HEK293 (cell line): ENCODE results near the gene FSIP1.

Experiments
- CTCF ChIP-seq: fragments of 450-650 bp; formaldehyde crosslinking; IDR thresholded peaks from 2 replicates; pipeline ENCODE4 v1.5.1; 2016; ENCODE audit warnings: missing biosample characterization, missing genetic modification characterization
- PATZ1 ChIP-seq: fragments of 450-650 bp; formaldehyde crosslinking; IDR thresholded peaks from 2 replicates; pipeline ENCODE4 v1.5.1; 2016; ENCODE audit warnings: missing biosample characterization, missing genetic modification characterization
- ZNF398 ChIP-seq: fragments of 450-650 bp; formaldehyde crosslinking; IDR thresholded peaks from 2 replicates; pipeline ENCODE4 v1.5.1; 2017; ENCODE audit warnings: missing biosample characterization, missing genetic modification characterization
- ZNF585B ChIP-seq: fragments of 450-650 bp; formaldehyde crosslinking; IDR thresholded peaks from 2 replicates; pipeline ENCODE4 v1.5.1; 2016; ENCODE audit warnings: missing biosample characterization, missing genetic modification characterization
- ZNF76 ChIP-seq: fragments of 450-650 bp; formaldehyde crosslinking; IDR thresholded peaks from 2 replicates; pipeline ENCODE4; 2016; ENCODE audit warnings: low read depth, missing biosample characterization, missing genetic modification characterization, borderline replicate concordance
- ZNF792 ChIP-seq: fragments of 450-650 bp; formaldehyde crosslinking; IDR thresholded peaks from 2 replicates; pipeline ENCODE4 v1.5.1; 2016; ENCODE audit warnings: missing biosample characterization, missing genetic modification characterization

GRCh38 chr15:39710681-39711080 is 72.0 kb downstream of the FSIP1 start:
- TF ChIP-seq ZNF76 (tag by site-specific recombination) (no peak), CTCF (tag by site-specific recombination) (no peak), ZNF585B (tag by site-specific recombination) (no peak), ZNF792 (tag by site-specific recombination) (no peak), PATZ1 (tag by site-specific recombination) (no peak), ZNF398 (tag by site-specific recombination) (no peak)
